K562 (cell line): ENCODE results near the gene METTL22. TPM values are rescaled to one million over a fixed set of nuclear protein-coding genes. Genes with fewer than 3 reads are reported as not detected.

Experiments
- ATAC-seq: fragments of 200-7000 bp; cut with Tn5 transposase; 3 replicates; pipeline ENCODE4 v1.9.1; 2020; ENCODE audit warnings: moderate library complexity
- BruUV-seq: library from RNA; stranded (reverse); fragments of 400-500 nt; replicated peaks from 2 replicates; lab custom pipeline; 2021; lab: Mats Ljungman, UMichigan
- CTCF ChIA-PET: fragments of 300-600 bp; formaldehyde crosslinking; extraction: SDS; loops from one replicate; lab custom pipeline; 2021; ENCODE audit warnings: low intra/inter-chr PET ratio; lab: Yijun Ruan, JAX
- POLR2A ChIA-PET: fragments of 300-600, 350-650 bp; sonication (Branson Sonifier 250); formaldehyde crosslinking; extraction: SDS; loops from one replicate; lab custom pipeline; 2021; ENCODE audit warnings: antibody characterized with exemption, inconsistent platforms; lab: Yijun Ruan, JAX
- DNase-seq, 4 experiments: peaks; one replicate each; pipeline versions ENCODE4 v3.0.0 to v3.0.0-alpha.2; 2011 to 2018; ENCODE audit warnings: low spot score in 3 of 4, mixed read lengths in 3 of 4; ENCODE audit errors: extremely low read depth in 1 of 4
- FAIRE-seq: peaks from 2 replicates; lab custom pipeline; 2011; peaks lifted over from hg19 to GRCh38; lab: Jason Lieb, UNC
- H2AFZ ChIP-seq: 2 replicates; pipeline ENCODE4 v1.6.0; 2011; ENCODE audit warnings: low read depth, low read length, control low read depth, inconsistent platforms
- H3K27ac ChIP-seq: fragments of 200-600 bp; 3 replicates; pipeline ENCODE4 v1.8.0; 2011; ENCODE audit warnings: low read depth, mild to moderate bottlenecking, control low read depth, inconsistent platforms, low read length, moderate library complexity, mixed read lengths; ENCODE audit errors: extremely low read depth
- H3K27me3 ChIP-seq, 2 experiments: fragments of 300-600 bp in 1 of 2; 2 replicates in 1 of 2; 3 replicates in 1 of 2; pipeline versions ENCODE4 v1.6.0 to v1.8.0; 2011; ENCODE audit warnings: inconsistent platforms in 2 of 2, low read length in 2 of 2, mild to moderate bottlenecking in 1 of 2, mixed read lengths in 1 of 2, moderate library complexity in 1 of 2; ENCODE audit not compliant: control insufficient read depth in 2 of 2, insufficient read depth in 2 of 2
- H3K36me3 ChIP-seq: fragments of 300-600 bp; 3 replicates; pipeline ENCODE4 v1.8.0; 2011; ENCODE audit warnings: mild to moderate bottlenecking, low read length, inconsistent platforms; ENCODE audit not compliant: control insufficient read depth, insufficient read depth
- H3K4me1 ChIP-seq, 2 experiments: fragments of 200-600 bp in 1 of 2; replicated peaks in 1 of 2; 2 replicates in 1 of 2; 3 replicates in 1 of 2; pipeline versions ENCODE4 v1.5.1 to v1.8.0; 2011; ENCODE audit warnings: inconsistent platforms in 2 of 2, low read length in 2 of 2, mild to moderate bottlenecking in 1 of 2, mixed read lengths in 1 of 2, moderate library complexity in 1 of 2; ENCODE audit not compliant: control insufficient read depth in 2 of 2, insufficient read depth in 2 of 2
- H3K4me2 ChIP-seq: 2 replicates; pipeline ENCODE4 v1.6.1; 2011; ENCODE audit warnings: low read length, control low read depth, inconsistent platforms, mixed read lengths; ENCODE audit not compliant: insufficient read depth
- H3K4me3 ChIP-seq: fragments of 200-600 bp; sonication (generic), shearing (Covaris generic); 2 replicates; pipeline ENCODE4 v1.5.1; 2016; ENCODE audit warnings: control low read depth, inconsistent platforms
- H3K79me2 ChIP-seq: fragments of 200-600 bp; 3 replicates; pipeline ENCODE4 v1.8.0; 2011; ENCODE audit warnings: low read length, inconsistent platforms; ENCODE audit not compliant: control insufficient read depth, insufficient read depth
- H3K9ac ChIP-seq, 2 experiments: 2 replicates each; pipeline versions ENCODE4 v1.6.0 to v1.6.1; 2011; ENCODE audit warnings: low read depth in 2 of 2, low read length in 2 of 2, control low read depth in 1 of 2, inconsistent platforms in 1 of 2, mild to moderate bottlenecking in 1 of 2, mixed read lengths in 1 of 2; ENCODE audit not compliant: insufficient read depth in 1 of 2
- H3K9me1 ChIP-seq: one replicate; pipeline ENCODE4 v1.6.0; 2011; ENCODE audit warnings: inconsistent platforms, mild to moderate bottlenecking, low read length, moderate library complexity; ENCODE audit not compliant: control insufficient read depth, insufficient read depth
- H3K9me3 ChIP-seq: replicated peaks from 2 replicates; pipeline ENCODE4 v1.5.1; 2011; ENCODE audit warnings: low read depth, low read length, inconsistent platforms; ENCODE audit not compliant: control insufficient read depth, insufficient read depth
- H4K20me1 ChIP-seq: replicated peaks from 2 replicates; pipeline ENCODE4 v1.6.1; 2011; ENCODE audit warnings: low read length, inconsistent platforms, mixed read lengths; ENCODE audit not compliant: control insufficient read depth, insufficient read depth
- E2F3 ChIP-seq: fragments of 250-450 bp; sonication (Bioruptor Pico); IDR thresholded peaks from 2 replicates; pipeline ENCODE4 v1.4.0; 2020; ENCODE audit warnings: mild to moderate bottlenecking
- WGBS: fragments of 100-300 bp; shearing (Covaris generic); methylation state at CpG from one replicate; pipeline ENCODE4 v1.1.6; 2016; ENCODE audit warnings: low coverage, mixed read lengths; ENCODE audit not compliant: insufficient coverage; ENCODE audit errors: missing lambda C conversion rate; 5-methylcytosine and 5-hydroxymethylcytosine counted together
- in situ Hi-C: fragments of 300-500 bp; cut with MboI; formaldehyde crosslinking; loops from 4 replicates; pipeline ENCODE4 v1.15.0; 2018; ENCODE audit warnings: inconsistent platforms, mixed read lengths
- intact Hi-C: fragments of 100-400 bp; cut with micrococcal nuclease; formaldehyde crosslinking; loops from 2 replicates; pipeline ENCODE4 v1.14.2; 2022
- polyA plus RNA-seq, 8 experiments: library from polyadenylated mRNA; depleted of rRNA in 4 of 8; stranded (reverse) in 5 of 8; unstranded in 3 of 8; fragments of >200 nt; fragmentation: Nextera tagmentation in 2 of 8; fragmentation: Illumina TruSeq in 1 of 8; extraction: Ambion mirVana in 2 of 8; extraction: Trizol in 1 of 8; gene quantifications; 2 replicates each; pipeline versions ENCODE4 v1.2.1 to v1.2.3, GENCODE V29; 2011 to 2014; ENCODE audit warnings: inconsistent platforms in 1 of 8, missing spikeins in 1 of 8
- total RNA-seq, 7 experiments: library from RNA; depleted of rRNA in 6 of 7; stranded (reverse); fragments of >200 nt in 6 of 7; fragmentation: Illumina TruSeq in 2 of 7; extraction: Trizol in 2 of 7; gene quantifications; 2 replicates each; pipeline versions ENCODE4 v1.2.1 to v1.2.3, GENCODE V29; 2011 to 2021; ENCODE audit warnings: low replicate concordance in 1 of 7
- TF ChIP-seq, protein P1 (sequence below): fragments of 450-650 bp; IDR thresholded peaks from 2 replicates; pipeline ENCODE4 v1.6.1; 2018; ENCODE audit not compliant: partially characterized antibody

Gene METTL22
- total and polyA plus RNA-seq, 9 of the 15 experiments (the other 6 are each of a cell fraction or from before 2014, with no cell fraction given) = 6.9 to 33.2 (median 18.5) TPM

DNA sequence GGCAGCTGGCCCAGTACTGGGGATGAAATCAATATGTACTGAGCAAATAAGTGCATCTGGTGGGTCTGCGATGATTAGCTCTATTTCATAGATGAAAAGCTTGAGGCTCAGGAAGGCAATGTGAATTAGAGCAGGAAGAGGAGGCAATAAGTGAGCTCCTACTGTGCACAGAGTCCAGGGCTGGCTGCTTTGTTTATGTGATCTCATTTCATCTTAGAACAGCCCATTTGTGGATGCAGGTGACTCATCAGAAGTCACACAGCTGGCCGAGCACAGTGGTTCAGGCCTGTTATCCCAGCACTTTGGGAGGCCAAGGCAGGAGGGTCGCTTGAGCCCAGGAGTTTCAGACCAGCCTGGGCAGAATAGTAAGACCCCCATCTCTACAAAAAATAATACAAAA, 38.3 kb upstream of the METTL22 start:
- FAIRE-seq (no peak), DNase-seq (no peak), ATAC-seq (no peak)
- Histone ChIP-seq H3K36me3 (no peaks in the 10 kb centered on the region), H3K4me3 (no peak overlapping the region), H3K4me2 (no peak overlapping the region), H3K9ac (no peak overlapping the region), H3K4me1 (no peaks in the 10 kb centered on the region; a peak in 1 of 5 replicates), H2AFZ (no peak overlapping the region), H3K9me1 (no peaks in the 10 kb centered on the region), H3K27me3 (peaks cover 0 to 14% of the 10 kb centered on the region in 2 experiments; a peak in 3 of 5 replicates), H3K9me3 (0 out of 2 replicates have a peak, but pooled peaks cover 2% of the 10 kb centered on the region), H4K20me1 (no peaks in the 10 kb centered on the region), H3K79me2 (no peaks in the 10 kb centered on the region), H3K27ac (no peak overlapping the region)
- WGBS = 0% methylated on average over 3 of the region's 3 CpGs
- TF ChIP-seq, protein P1, sequence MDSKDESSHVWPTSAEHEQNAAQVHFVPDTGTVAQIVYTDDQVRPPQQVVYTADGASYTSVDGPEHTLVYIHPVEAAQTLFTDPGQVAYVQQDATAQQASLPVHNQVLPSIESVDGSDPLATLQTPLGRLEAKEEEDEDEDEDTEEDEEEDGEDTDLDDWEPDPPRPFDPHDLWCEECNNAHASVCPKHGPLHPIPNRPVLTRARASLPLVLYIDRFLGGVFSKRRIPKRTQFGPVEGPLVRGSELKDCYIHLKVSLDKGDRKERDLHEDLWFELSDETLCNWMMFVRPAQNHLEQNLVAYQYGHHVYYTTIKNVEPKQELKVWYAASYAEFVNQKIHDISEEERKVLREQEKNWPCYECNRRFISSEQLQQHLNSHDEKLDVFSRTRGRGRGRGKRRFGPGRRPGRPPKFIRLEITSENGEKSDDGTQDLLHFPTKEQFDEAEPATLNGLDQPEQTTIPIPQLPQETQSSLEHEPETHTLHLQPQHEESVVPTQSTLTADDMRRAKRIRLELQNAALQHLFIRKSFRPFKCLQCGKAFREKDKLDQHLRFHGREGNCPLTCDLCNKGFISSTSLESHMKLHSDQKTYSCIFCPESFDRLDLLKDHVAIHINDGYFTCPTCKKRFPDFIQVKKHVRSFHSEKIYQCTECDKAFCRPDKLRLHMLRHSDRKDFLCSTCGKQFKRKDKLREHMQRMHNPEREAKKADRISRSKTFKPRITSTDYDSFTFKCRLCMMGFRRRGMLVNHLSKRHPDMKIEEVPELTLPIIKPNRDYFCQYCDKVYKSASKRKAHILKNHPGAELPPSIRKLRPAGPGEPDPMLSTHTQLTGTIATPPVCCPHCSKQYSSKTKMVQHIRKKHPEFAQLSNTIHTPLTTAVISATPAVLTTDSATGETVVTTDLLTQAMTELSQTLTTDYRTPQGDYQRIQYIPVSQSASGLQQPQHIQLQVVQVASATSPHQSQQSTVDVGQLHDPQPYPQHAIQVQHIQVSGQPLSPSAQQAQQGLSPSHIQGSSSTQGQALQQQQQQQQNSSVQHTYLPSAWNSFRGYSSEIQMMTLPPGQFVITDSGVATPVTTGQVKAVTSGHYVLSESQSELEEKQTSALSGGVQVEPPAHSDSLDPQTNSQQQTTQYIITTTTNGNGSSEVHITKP = peak; percentile 70
- no peak for TF ChIP-seq E2F3 (CRISPR knock-in tag)
- BruUV-seq = no TSS peak
- ChIA-PET CTCF (no interaction called here), POLR2A (interaction anchor here (0.6 kb wide), 1 partner anchor 131 kb away, joined by 3 read pairs; no protein-coding TSS in a partner anchor)
- in situ Hi-C loops (no loop called here), intact Hi-C loops (no loop called here)
